Medulla oblongata (tissue), 1 donor: ENCODE results near the gene HSDL1.
A peak's percentile ranks its signal among the peaks of the same experiment; 100 is the strongest.

ENCODE experiments used
- DNase-seq: peaks from one replicate; pipeline ENCODE4 v3.0.0-alpha.2; 2015; ENCODE audit errors: extremely low spot score

HSDL1 gene

DNA sequence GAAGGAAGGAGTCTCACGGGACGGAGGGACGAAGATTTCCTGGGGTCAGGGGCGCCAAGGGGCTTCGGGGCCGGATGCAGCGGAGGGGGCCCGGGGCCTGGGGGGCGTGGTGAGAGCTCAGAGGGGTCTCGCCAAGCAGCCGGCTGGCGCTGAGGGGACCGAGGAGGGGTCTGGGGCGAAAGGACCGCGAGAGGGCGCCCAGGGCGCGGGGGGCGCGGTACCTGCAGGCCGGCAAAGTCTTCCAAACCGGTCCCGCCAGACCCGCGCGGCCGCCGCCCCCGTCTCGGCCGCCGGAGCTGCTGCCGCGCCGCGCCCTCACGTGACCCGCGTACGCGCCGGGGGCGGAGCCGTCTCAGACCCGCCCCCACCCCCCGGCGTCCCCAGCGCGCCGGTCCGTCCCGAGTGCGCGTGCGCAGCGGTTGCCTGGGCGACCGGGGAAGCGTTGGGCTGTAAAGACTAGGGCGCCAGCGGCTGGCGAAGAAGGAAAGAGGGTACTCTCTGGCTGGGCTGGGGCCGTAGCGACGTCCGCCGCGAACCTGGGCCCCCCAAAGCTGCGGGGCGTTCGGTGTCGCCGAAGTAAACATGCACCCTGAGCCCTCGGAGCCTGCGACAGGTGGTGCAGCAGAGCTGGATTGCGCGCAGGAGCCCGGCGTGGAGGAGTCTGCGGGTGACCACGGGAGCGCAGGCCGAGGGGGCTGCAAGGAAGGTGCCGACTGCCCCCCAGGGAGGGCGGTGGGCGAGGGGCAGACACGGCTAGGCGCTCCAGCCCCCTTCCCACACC lies at the start of gene HSDL1, which contains the start of gene DNAAF1:
Gene HSDL1, minus strand, starts transcription at position 319 of the 781 bp plus-strand sequence. CDS start 13,856 bp downstream, outside the sequence.
Gene DNAAF1, plus strand, starts transcription at position 450 of the 781 bp plus-strand sequence. Its CDS starts 133 bp downstream, at position 583.
- DNase-seq = peak; percentile 93

DNA sequence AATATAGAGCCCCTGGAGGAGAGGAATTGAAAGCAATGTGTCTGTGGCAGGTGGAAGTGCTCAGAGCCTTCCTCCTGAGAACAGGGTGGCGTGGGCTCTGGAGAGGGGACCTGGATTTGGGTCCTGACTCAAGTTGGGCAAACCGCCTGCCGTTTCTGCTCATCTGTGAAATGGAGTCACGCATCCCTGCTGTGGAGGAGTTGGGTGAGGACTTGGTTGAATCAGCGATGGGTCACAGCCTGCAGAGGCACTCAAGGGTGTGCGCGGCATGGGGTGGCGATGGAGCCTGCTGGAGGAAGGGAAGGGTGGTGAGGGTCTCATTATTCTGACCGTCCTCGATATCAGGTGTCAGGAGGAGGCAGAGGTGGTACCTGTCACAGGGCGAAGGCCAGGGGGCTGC lies 49.0 kb upstream of the HSDL1 start:
- no peak for DNase-seq

GRCh38 chr16:84193480-84193879 lies 48.5 kb upstream of the HSDL1 start:
- no peak for DNase-seq

GRCh38 chr16:84191466-84191865 lies 46.5 kb upstream of the HSDL1 start:
- no peak for DNase-seq

DNA sequence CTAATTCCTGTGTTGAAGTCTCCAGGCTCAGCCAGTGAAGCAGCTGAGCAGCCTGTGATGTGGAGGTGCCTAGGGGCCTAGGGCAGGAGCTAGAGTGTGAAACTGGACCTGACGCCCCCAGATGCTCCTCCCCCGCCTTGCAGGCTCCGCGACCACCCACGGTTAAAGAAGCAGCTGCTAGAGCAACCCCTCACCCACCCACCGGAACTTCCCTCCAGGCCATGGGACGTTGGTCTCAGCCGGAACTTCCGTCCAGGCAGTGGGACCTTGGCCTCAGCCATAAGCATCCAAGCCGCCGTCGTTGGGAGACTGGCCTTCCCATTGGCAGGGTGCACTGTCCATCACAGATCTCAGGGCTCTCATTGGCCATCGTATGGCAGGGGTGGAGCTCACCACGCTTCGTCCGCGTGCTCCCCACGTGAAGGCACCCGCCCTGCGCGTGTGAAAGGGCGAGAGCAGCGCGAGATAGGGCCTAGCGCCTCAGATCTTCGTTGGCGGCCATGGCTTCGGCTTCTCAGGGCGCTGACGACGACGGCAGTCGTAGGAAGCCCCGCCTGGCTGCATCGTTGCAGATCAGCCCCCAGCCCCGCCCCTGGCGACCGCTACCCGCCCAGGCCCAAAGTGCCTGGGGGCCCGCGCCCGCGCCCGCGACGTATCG lies 45.9 kb upstream of the HSDL1 start, which contains the start of gene ADAD2:
Gene ADAD2, plus strand, starts transcription at position 427 of the 658 bp plus-strand sequence. Its CDS starts 74 bp downstream, at position 501.
- DNase-seq = no peak

DNA sequence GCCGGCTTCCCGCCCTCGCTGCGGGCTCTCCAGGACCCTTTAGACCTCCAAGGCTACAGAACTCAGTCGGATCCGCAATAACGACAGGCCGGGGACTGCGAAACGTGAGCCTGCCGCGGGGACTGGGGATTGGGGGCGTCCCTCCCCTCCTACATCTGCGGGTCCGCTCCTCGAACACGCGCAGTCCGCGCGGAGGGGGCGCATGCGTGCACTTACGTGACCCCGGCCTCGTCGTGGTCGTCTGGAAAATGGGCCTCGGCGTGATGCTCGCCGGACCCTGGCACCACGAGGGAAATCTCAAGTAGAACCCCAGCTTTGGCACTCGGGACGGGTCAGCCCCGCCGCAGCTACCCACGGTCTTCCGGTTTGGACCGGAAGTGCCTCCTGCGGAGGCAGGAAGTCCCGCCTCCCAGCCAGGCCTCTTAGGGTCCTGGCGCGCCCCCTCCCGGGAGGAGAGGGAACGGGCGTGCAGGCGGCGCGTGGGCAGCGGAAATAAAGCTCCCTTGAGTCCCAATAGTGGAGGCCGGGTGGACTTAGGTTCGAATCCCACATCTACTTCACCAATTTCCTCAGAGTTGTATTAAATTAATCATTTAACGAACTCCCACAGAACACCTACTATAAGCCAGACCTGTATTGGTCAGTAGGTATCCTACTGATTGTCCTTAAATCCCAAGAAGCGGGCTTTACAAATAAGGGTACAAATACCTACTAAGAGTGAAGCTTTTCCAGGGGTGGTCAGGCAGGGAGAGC lies 41.9 kb upstream of the HSDL1 start, which contains the start of gene TAF1C:
Gene TAF1C, minus strand, starts transcription at position 373 of the 753 bp plus-strand sequence. CDS start 2,069 bp downstream, outside the sequence.
- peak; percentile 97 for DNase-seq

GRCh38 chr16:84184775-84185174 lies 39.8 kb upstream of the HSDL1 start:
- no peak for DNase-seq

DNA sequence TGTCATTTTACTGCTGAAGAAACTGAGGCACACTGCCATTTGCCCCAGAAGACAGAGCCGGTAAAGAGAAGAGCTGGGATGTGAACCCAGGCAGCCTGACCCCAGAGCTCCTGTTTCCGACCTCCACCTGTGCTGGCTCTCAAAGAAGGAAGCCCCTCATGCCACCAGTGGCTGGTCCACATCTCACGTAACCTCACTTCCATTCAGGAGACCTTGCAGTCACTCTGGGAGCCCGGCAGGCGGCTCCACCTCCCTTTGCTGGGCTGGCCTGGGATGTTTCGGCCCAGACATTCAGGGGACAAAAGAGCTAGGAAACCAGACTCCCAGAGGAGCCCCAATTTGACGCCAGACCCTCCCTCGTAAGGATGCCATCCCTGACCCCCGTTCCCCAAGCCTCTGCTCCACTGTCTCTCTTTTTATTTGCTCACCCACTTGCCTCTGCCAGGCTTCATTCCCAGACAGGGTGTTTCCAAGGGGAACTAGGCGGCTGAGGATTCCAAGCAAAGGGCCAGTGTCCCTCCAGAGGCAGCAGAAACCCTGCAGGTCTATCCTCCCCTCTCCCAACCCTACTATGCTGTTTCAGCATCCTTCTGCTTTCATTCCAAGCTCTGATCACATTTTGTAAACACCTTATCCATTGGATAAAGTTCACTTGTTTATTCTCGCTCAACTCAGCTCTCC lies 39.1 kb upstream of the HSDL1 start:
- DNase-seq = peak; percentile 45

DNA sequence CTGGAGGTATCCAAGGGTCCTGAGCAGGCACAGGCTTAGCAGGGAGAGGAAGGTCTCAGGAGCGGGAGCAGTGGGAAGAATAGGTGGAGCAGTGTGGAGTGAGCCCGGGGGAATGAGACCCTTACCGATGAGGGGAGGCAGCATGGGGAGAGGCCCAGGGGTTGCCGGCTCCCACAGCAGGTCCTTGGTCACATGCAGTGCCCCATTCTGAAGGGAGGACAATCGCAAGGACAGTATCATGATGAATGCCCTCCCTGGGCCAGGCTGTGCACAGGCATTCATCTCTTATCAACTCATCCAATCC lies 38.5 kb upstream of the HSDL1 start:
- DNase-seq = no peak

DNA sequence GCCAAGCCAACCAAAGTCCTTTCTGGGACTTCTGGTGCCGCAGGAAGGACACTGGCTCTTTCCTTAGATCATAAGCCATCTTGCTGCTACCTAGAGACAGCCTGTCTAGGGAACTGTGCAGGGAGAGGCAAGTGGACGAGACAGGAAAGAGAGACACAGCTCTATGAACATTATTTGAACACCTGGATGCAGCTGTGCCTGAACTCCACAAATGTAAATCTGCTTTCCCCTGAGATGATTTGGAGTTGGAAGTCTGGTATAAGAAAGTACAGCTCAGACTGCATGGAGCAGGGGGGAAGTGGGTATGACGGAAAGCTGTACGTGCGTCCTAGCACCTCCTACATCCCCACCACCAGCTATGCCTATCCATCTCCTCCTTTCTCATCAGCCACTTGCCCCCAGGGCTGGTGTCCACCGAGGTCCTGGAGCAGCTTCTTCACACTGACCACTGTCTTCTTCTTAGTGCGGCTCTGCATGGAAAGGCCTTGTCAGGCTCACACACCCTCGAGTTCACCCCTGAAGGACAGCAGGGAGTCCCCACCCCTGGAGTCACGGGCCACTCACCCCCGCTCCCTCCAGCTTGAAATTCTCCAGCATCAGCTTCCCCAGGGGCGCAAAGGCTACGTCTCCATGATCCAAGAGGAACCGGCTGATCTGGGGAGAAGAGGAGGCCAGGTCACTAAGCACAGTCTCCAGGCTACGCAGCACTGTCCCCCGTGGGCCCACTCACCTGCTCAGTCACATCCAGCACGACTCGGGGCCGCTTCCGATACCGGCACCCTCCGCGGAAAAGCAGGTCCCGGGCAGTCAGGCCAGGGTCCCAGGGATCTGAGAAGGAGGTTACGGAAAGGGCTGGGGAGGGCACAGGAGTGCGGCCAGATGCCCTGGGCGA lies 37.9 kb upstream of the HSDL1 start:
- DNase-seq = no peak

DNA sequence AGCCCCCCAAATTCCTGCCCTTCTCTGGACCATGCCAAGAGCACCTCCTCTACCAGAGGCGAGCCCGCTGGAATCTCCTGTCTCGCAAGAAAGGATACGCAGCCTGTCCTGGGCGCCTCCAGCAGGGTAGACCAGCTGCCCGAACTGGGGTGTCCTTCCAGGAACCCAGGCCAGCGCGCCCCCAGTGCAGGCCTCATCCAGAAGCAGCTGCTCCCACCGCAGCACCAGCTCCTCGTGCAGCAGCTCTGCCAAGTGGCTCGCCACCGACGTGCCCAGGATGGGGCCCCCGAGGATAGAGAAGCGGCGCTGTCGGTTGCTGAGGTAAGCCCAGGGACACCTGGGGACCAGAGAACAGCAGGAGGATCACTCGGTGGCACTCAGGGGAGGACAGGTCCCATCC lies 37.1 kb upstream of the HSDL1 start:
- DNase-seq = no peak

DNA sequence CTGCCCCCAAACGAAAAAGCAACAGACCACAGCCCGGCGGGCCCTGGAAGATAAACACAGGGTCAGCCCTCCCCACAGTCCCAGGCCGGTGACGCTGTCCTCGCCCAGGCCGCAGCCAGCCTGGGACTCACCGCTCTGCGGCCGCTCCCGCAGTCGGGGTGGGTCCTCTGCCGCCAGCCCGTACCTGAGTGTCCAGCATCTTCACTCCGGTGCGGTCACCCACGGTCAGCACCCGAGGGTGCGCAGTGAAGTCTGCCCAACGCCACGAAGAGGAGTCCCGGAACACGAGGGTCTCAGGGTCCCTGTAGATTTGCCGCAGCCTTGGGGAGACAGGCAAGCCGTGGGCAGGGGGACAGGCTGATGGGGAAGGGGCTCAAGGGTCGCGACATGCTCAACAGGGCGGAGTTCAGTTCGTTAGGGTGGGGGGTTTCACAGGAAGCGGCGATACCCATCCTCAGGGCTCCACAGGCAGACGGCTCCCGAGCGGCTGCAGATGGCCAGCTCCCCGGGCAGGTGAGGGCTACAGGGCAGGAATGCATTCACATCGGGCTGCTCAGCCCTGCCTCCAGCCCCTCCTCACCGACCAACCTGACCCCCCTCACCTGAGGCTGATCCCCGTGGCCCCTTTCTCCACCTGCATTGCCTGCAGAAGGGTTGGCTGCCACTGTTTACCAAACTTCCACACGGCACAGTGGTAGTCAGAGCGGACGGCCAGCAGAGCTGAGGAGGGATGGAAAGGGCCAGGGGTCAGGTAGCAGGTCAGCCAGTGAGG lies 36.4 kb upstream of the HSDL1 start:
- DNase-seq = no peak

DNA sequence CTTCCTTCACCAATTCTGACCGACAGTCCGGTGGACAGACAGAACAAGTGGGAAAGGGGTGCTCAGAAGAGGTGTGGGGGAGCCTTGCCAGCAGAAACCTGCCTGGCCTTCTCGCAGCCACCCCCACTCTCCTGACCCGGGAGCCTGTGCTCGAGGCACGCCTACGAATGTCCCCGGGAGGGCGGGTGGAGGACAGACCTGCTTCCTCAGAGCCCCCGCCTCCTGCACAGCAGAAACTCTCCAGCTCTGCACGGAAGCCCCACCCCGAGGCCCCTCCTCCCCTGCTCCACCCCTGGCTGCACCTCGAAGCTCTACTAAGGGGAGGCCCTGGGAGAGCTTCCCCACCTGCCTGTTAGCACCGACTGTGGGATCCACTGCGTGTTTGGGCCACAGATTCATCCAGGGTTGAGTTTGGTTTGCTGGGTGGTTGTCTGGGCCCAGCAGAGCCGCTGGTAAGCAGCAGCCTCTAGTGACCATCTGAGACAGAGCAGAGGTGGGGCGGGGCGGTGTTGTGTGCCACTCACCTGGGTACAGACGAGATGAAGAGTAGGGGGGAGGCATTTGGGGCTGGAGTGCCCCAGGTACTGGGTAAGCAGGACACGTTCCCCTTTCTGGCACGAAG lies 35.7 kb upstream of the HSDL1 start:
- no peak for DNase-seq

- no peak for DNase-seq
Observed at GRCh38 chr16:84179612-84180320, 34.8 kb upstream of the HSDL1 start.

GRCh38 chr16:84178892-84179611 lies 34.1 kb upstream of the HSDL1 start:
- no peak for DNase-seq

DNA sequence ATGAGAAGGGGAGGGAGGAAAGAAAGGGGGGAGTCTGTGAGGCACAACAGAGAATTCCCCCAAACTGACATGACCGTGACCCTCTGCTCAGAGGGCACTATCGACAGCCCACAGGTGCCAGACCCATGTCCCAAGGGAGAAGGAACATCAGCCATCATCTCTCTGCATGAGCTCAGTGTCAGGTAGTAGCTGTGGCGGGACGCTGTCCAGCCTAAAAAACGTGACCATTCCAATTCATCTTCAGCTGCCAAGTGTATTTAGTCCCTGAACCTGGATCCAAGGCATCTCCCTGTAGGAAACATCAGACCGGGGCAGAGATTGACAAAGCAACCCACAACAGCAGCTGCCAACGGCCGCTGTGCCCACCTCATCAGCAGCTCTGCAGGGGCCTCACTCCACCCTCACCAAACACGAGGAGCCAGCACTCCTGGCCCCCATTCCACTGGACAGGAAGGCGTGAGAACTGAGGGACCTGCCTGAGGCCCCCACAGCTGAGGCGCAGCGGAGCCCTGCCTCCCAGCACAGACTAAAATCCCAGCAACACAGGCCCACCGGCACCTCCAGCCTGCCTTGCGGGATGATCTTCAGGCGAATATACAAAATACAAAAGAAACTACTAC lies 33.3 kb upstream of the HSDL1 start:
- no peak for DNase-seq

- no peak for DNase-seq
Observed at GRCh38 chr16:84177741-84178073, 32.7 kb upstream of the HSDL1 start.
